K562 (cell line): ENCODE measurements around the gene ZNF775. TPM values are rescaled to one million over a fixed set of nuclear protein-coding genes. Genes with fewer than 3 reads are reported as not detected.

ENCODE experiments used
- ATAC-seq: fragments of 200-7000 bp; cut with Tn5 transposase; 3 replicates; pipeline ENCODE4 v1.9.1; 2020; ENCODE audit warnings: moderate library complexity
- BruUV-seq: library from RNA; stranded (reverse); fragments of 400-500 nt; replicated peaks from 2 replicates; lab custom pipeline; 2021; lab: Mats Ljungman, UMichigan
- CTCF ChIA-PET: fragments of 300-600 bp; formaldehyde crosslinking; extraction: SDS; loops from one replicate; lab custom pipeline; 2021; ENCODE audit warnings: low intra/inter-chr PET ratio; lab: Yijun Ruan, JAX
- POLR2A ChIA-PET: fragments of 300-600, 350-650 bp; sonication (Branson Sonifier 250); formaldehyde crosslinking; extraction: SDS; loops from one replicate; lab custom pipeline; 2021; ENCODE audit warnings: antibody characterized with exemption, inconsistent platforms; lab: Yijun Ruan, JAX
- DNase-seq, 4 experiments: peaks; one replicate each; pipeline versions ENCODE4 v3.0.0 to v3.0.0-alpha.2; 2011 to 2018; ENCODE audit warnings: low spot score in 3 of 4, mixed read lengths in 3 of 4; ENCODE audit errors: extremely low read depth in 1 of 4
- FAIRE-seq: peaks from 2 replicates; lab custom pipeline; 2011; peaks lifted over from hg19 to GRCh38; lab: Jason Lieb, UNC
- H2AFZ ChIP-seq: 2 replicates; pipeline ENCODE4 v1.6.0; 2011; ENCODE audit warnings: low read depth, low read length, control low read depth, inconsistent platforms
- H3K27ac ChIP-seq: fragments of 200-600 bp; 3 replicates; pipeline ENCODE4 v1.8.0; 2011; ENCODE audit warnings: low read depth, mild to moderate bottlenecking, control low read depth, inconsistent platforms, low read length, moderate library complexity, mixed read lengths; ENCODE audit errors: extremely low read depth
- H3K27me3 ChIP-seq, 2 experiments: fragments of 300-600 bp in 1 of 2; 2 replicates in 1 of 2; 3 replicates in 1 of 2; pipeline versions ENCODE4 v1.6.0 to v1.8.0; 2011; ENCODE audit warnings: inconsistent platforms in 2 of 2, low read length in 2 of 2, mild to moderate bottlenecking in 1 of 2, mixed read lengths in 1 of 2, moderate library complexity in 1 of 2; ENCODE audit not compliant: control insufficient read depth in 2 of 2, insufficient read depth in 2 of 2
- H3K36me3 ChIP-seq: fragments of 300-600 bp; 3 replicates; pipeline ENCODE4 v1.8.0; 2011; ENCODE audit warnings: mild to moderate bottlenecking, low read length, inconsistent platforms; ENCODE audit not compliant: control insufficient read depth, insufficient read depth
- H3K4me1 ChIP-seq, 2 experiments: fragments of 200-600 bp in 1 of 2; replicated peaks in 1 of 2; 2 replicates in 1 of 2; 3 replicates in 1 of 2; pipeline versions ENCODE4 v1.5.1 to v1.8.0; 2011; ENCODE audit warnings: inconsistent platforms in 2 of 2, low read length in 2 of 2, mild to moderate bottlenecking in 1 of 2, mixed read lengths in 1 of 2, moderate library complexity in 1 of 2; ENCODE audit not compliant: control insufficient read depth in 2 of 2, insufficient read depth in 2 of 2
- H3K4me2 ChIP-seq: 2 replicates; pipeline ENCODE4 v1.6.1; 2011; ENCODE audit warnings: low read length, control low read depth, inconsistent platforms, mixed read lengths; ENCODE audit not compliant: insufficient read depth
- H3K4me3 ChIP-seq: fragments of 200-600 bp; sonication (generic), shearing (Covaris generic); 2 replicates; pipeline ENCODE4 v1.5.1; 2016; ENCODE audit warnings: control low read depth, inconsistent platforms
- H3K79me2 ChIP-seq: fragments of 200-600 bp; 3 replicates; pipeline ENCODE4 v1.8.0; 2011; ENCODE audit warnings: low read length, inconsistent platforms; ENCODE audit not compliant: control insufficient read depth, insufficient read depth
- H3K9ac ChIP-seq, 2 experiments: 2 replicates each; pipeline versions ENCODE4 v1.6.0 to v1.6.1; 2011; ENCODE audit warnings: low read depth in 2 of 2, low read length in 2 of 2, control low read depth in 1 of 2, inconsistent platforms in 1 of 2, mild to moderate bottlenecking in 1 of 2, mixed read lengths in 1 of 2; ENCODE audit not compliant: insufficient read depth in 1 of 2
- H3K9me1 ChIP-seq: one replicate; pipeline ENCODE4 v1.6.0; 2011; ENCODE audit warnings: inconsistent platforms, mild to moderate bottlenecking, low read length, moderate library complexity; ENCODE audit not compliant: control insufficient read depth, insufficient read depth
- H3K9me3 ChIP-seq: replicated peaks from 2 replicates; pipeline ENCODE4 v1.5.1; 2011; ENCODE audit warnings: low read depth, low read length, inconsistent platforms; ENCODE audit not compliant: control insufficient read depth, insufficient read depth
- H4K20me1 ChIP-seq: replicated peaks from 2 replicates; pipeline ENCODE4 v1.6.1; 2011; ENCODE audit warnings: low read length, inconsistent platforms, mixed read lengths; ENCODE audit not compliant: control insufficient read depth, insufficient read depth
- KDM5B ChIP-seq: fragments of 200-600 bp; sonication (generic); IDR thresholded peaks from 2 replicates; pipeline ENCODE4 v1.6.1; 2012; ENCODE audit warnings: low read depth, mild to moderate bottlenecking, moderate library complexity, low read length, control low read depth, inconsistent platforms; ENCODE audit not compliant: insufficient replicate concordance
- KHSRP ChIP-seq: fragments of 450-650 bp; IDR thresholded peaks from 2 replicates; pipeline ENCODE4 v1.6.1; 2017
- NCOR1 ChIP-seq: fragments of 450-650 bp; IDR thresholded peaks from 2 replicates; pipeline ENCODE4 v1.6.1; 2016; ENCODE audit warnings: mild to moderate bottlenecking, moderate library complexity
- PYGO2 ChIP-seq: fragments of 450-650 bp; IDR thresholded peaks from 2 replicates; pipeline ENCODE4 v1.6.1; 2016; ENCODE audit warnings: mild to moderate bottlenecking, missing genetic modification characterization, moderate library complexity, missing compliant biosample characterization
- WGBS: fragments of 100-300 bp; shearing (Covaris generic); methylation state at CpG from one replicate; pipeline ENCODE4 v1.1.6; 2016; ENCODE audit warnings: low coverage, mixed read lengths; ENCODE audit not compliant: insufficient coverage; ENCODE audit errors: missing lambda C conversion rate; 5-methylcytosine and 5-hydroxymethylcytosine counted together
- in situ Hi-C: fragments of 300-500 bp; cut with MboI; formaldehyde crosslinking; loops from 4 replicates; pipeline ENCODE4 v1.15.0; 2018; ENCODE audit warnings: inconsistent platforms, mixed read lengths
- intact Hi-C: fragments of 100-400 bp; cut with micrococcal nuclease; formaldehyde crosslinking; loops from 2 replicates; pipeline ENCODE4 v1.14.2; 2022
- polyA plus RNA-seq, 8 experiments: library from polyadenylated mRNA; depleted of rRNA in 4 of 8; stranded (reverse) in 5 of 8; unstranded in 3 of 8; fragments of >200 nt; fragmentation: Nextera tagmentation in 2 of 8; fragmentation: Illumina TruSeq in 1 of 8; extraction: Ambion mirVana in 2 of 8; extraction: Trizol in 1 of 8; gene quantifications; 2 replicates each; pipeline versions ENCODE4 v1.2.1 to v1.2.3, GENCODE V29; 2011 to 2014; ENCODE audit warnings: inconsistent platforms in 1 of 8, missing spikeins in 1 of 8
- total RNA-seq, 7 experiments: library from RNA; depleted of rRNA in 6 of 7; stranded (reverse); fragments of >200 nt in 6 of 7; fragmentation: Illumina TruSeq in 2 of 7; extraction: Trizol in 2 of 7; gene quantifications; 2 replicates each; pipeline versions ENCODE4 v1.2.1 to v1.2.3, GENCODE V29; 2011 to 2021; ENCODE audit warnings: low replicate concordance in 1 of 7
- TF ChIP-seq, protein P1 (sequence below): fragments of 250-450 bp; sonication (Bioruptor Pico); IDR thresholded peaks from 2 replicates; pipeline ENCODE4 v1.4.0; 2020; ENCODE audit warnings: borderline replicate concordance
- TF ChIP-seq, protein P2 (sequence below): fragments of 250-450 bp; sonication (Bioruptor Pico); IDR thresholded peaks from 2 replicates; pipeline ENCODE4 v1.5.0; 2021
- TF ChIP-seq, protein P3 (sequence below): sonication (generic); formaldehyde crosslinking; IDR thresholded peaks from 2 replicates; pipeline ENCODE4 v1.8.0; 2023; ENCODE audit warnings: mild to moderate bottlenecking, missing genetic modification reagents

The ZNF775 gene
- total and polyA plus RNA-seq, 9 of the 15 experiments (the other 6 are each of a cell fraction or from before 2014, with no cell fraction given), result 0.04 to 18.7 (median 4.9) TPM

DNA sequence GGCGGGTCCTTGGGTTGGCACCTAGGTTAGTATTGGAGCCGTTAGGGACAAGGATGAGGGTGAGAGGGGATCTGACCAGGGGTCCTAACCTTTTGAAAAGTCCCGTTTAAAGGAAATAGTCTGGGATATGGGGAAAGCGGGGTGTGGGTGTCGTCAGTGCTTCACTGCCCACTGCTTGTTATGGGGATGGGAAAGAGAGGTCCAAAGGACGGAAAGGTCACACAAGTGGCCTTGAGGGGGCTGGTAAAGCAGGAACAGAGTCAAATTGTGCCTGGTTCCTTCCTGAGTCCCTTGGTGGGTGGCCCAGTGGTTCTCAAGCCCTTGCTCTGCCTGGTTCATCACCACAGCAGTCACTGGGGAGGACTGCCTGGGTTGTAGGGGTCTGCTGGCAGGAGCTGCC, 2.6 kb upstream of the ZNF775 start:
- in situ Hi-C loops (no loop called here), intact Hi-C loops (no loop called here)
- Histone ChIP-seq H3K27ac (no peak overlapping the region), H3K9me3 (no peaks in the 10 kb centered on the region), H3K4me3 (no peak overlapping the region), H3K9me1 (peaks cover 5% of the 10 kb centered on the region), H3K79me2 (peaks cover 57% of the 10 kb centered on the region), H3K4me2 (no peak overlapping the region), H3K36me3 (peaks cover 40% of the 10 kb centered on the region; the same call in 2 of the 3 replicates), H3K4me1 (peaks cover 44 to 57% of the 10 kb centered on the region in 2 experiments), H2AFZ (no peak overlapping the region), H3K27me3 (no peaks in the 10 kb centered on the region), H4K20me1 (peaks cover 8% of the 10 kb centered on the region), H3K9ac (peak overlapping the region in 1 of 2 experiments; percentile 10; a peak in 1 of 4 replicates)
- POLR2A ChIA-PET, result interaction anchor here (0.7 to 2.1 kb wide), 2 partner anchors 7 to 31 kb away, joined by 3 to 30 read pairs; partner anchors contain the start of gene REPIN1
- no TSS peak for BruUV-seq
- ATAC-seq (no peak), DNase-seq (no peak), FAIRE-seq (no peak)
- TF ChIP-seq PYGO2 (tag) (no peak), KDM5B (peak; percentile 27), KHSRP (no peak), NCOR1 (no peak)
- TF ChIP-seq, protein P1, sequence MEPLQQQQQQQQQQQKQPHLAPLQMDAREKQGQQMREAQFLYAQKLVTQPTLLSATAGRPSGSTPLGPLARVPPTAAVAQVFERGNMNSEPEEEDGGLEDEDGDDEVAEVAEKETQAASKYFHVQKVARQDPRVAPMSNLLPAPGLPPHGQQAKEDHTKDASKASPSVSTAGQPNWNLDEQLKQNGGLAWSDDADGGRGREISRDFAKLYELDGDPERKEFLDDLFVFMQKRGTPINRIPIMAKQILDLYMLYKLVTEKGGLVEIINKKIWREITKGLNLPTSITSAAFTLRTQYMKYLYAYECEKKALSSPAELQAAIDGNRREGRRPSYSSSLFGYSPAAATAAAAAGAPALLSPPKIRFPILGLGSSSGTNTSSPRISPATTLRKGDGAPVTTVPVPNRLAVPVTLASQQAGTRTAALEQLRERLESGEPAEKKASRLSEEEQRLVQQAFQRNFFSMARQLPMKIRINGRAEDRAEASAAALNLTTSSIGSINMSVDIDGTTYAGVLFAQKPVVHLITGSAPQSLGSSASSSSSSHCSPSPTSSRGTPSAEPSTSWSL (CRISPR knock-in tag), result no peak
- TF ChIP-seq, protein P2, sequence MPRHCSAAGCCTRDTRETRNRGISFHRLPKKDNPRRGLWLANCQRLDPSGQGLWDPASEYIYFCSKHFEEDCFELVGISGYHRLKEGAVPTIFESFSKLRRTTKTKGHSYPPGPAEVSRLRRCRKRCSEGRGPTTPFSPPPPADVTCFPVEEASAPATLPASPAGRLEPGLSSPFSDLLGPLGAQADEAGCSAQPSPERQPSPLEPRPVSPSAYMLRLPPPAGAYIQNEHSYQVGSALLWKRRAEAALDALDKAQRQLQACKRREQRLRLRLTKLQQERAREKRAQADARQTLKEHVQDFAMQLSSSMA (CRISPR knock-in tag), result 0 out of 2 replicates have a peak, but pooled peaks have one; percentile 12
- TF ChIP-seq, protein P3, sequence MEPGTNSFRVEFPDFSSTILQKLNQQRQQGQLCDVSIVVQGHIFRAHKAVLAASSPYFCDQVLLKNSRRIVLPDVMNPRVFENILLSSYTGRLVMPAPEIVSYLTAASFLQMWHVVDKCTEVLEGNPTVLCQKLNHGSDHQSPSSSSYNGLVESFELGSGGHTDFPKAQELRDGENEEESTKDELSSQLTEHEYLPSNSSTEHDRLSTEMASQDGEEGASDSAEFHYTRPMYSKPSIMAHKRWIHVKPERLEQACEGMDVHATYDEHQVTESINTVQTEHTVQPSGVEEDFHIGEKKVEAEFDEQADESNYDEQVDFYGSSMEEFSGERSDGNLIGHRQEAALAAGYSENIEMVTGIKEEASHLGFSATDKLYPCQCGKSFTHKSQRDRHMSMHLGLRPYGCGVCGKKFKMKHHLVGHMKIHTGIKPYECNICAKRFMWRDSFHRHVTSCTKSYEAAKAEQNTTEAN (CRISPR knock-in tag), result no peak
- 74% methylated on average over 6 of the region's 6 CpGs for WGBS
- CTCF ChIA-PET, result no interaction called here
